Activated CD8-positive, alpha-beta memory T cell treated with anti-CD3 and anti-CD28 coated beads, Interleukin-2, amount 50 U/mL, for 1 hour (primary cell): ENCODE measurements around the gene CEP350.
"Not testable (repeated sequence)": the region's sequence is repeated elsewhere in the genome, so short reads cannot be mapped to it uniquely, and the experiment has no call there.

ENCODE experiments used
- DNase-seq: peaks from one replicate; pipeline ENCODE4 v3.0.0-alpha.2; 2020; ENCODE audit errors: extremely low read depth

CEP350 gene

GRCh38 chr1:179990847-179991246 lies 36.2 kb downstream of the CEP350 start:
- no peak for DNase-seq

DNA sequence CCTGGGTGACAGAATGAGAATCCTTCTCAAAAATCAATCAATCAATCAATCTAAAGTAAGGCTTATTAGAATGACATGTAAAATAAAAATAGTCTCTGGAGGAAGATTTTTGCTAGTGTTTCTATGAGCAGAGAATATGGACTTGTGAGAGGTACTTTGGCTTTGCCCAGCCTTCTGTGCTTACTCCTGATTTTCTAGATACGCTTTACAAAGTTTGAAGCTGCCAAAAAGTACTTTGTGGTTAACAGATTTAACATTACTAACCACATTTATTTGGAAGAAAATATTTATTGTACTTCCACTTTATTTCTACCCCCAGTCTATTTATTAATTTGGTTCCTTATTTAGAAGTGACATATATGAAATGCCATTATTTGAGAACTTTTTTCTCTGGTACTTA lies 41.0 kb downstream of the CEP350 start:
- DNase-seq, result no peak

GRCh38 chr1:179996099-179996498 lies 41.5 kb downstream of the CEP350 start:
- DNase-seq, result no peak

DNA sequence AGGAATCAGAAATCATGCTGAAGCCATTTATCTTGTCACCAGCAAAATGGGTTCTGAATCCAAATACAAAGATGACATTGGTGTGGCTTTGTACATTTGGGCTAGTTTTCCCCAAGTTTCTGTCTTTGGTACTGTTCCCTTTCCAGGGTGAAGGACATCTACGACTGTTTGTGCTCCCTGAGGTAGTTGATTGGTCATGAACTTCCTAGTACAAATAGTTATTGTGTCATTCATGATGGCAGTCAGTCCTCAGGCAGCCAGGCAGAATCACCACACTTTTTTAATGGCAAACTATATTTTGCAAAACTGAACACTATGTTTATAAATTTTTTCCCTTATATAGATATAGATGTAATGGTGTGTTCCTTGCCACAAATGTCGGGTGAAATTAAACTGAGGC lies 46.0 kb downstream of the CEP350 start:
- no peak for DNase-seq

- no peak for DNase-seq
Observed at GRCh38 chr1:180002437-180002836, 47.8 kb downstream of the CEP350 start.

DNA sequence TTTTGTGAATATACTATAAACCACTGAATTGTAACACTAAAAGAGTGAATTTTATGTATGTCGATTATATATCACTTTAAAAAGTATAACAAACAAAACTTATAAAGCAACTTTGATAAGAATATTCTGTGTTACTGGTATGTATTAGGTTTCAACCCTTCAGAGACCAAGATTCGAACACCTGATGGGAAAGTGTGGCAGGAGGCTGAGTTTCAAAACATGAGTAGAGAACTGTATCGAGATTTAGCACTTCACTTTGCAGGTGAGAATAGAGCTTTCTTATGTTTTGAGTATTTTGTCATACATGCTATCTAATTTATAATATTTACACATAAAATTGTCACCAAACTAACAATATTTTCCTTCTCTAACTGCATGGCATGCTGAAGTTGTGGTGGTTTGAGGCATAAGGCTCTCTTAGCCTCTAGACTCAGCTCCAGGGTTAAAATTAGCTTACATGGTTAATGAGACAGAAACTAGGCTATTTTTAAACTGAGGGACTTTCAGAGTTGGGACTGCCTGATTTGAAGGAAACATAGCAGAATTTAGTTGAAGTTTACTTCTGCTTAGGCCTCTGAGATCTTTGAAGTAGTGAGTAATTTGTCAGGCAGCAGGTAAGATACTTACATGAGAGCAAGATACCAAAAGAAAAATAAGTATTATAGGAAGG lies 48.6 kb downstream of the CEP350 start:
- DNase-seq, result no peak

GRCh38 chr1:180006762-180007161 lies 52.2 kb downstream of the CEP350 start:
- DNase-seq, result not testable (repeated sequence)

DNA sequence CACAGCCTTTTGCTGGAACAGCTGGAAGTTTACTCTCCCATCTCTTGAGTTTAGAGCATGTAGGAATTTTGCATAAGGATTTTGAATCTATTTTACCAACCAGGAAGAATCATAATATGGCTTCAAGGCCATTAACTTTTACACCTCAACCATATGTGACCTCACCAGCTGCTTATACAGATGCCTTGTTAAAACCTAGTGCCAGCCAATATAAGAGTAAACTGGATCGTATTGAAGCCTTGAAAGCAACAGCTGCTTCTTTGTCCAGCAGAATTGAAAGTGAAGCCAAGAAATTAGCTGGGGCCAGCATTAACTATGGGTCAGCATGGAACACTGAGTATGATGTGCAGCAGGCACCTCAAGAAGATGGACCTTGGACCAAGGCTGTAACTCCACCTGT lies 65.4 kb downstream of the CEP350 start:
- no peak for DNase-seq

DNA sequence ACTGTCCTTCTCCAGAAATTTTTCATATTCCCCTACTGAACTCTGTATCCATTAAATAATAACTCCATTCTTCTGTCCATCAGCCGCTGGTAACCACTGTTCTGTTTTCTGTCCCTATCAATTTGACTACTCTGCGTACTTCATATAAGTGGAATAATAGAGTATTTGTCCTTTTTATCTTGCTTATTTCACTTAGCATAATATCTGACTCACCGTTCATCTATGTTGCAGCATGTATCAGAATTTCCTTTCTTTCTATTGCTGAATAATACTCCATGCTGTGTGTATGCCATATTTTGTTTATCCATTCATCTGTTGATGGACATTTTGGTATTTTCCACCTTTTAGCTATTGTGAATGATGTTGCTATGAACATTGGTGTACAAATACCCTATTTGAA lies 71.9 kb downstream of the CEP350 start:
- no peak for DNase-seq

- DNase-seq, result no peak
Observed at GRCh38 chr1:180027949-180028445, 73.4 kb downstream of the CEP350 start.

GRCh38 chr1:180028864-180029263 lies 74.3 kb downstream of the CEP350 start:
- DNase-seq, result no peak

GRCh38 chr1:180029524-180030135 lies 75.0 kb downstream of the CEP350 start:
- no peak for DNase-seq

- no peak for DNase-seq
Observed at GRCh38 chr1:180031664-180032063, 77.1 kb downstream of the CEP350 start.

DNA sequence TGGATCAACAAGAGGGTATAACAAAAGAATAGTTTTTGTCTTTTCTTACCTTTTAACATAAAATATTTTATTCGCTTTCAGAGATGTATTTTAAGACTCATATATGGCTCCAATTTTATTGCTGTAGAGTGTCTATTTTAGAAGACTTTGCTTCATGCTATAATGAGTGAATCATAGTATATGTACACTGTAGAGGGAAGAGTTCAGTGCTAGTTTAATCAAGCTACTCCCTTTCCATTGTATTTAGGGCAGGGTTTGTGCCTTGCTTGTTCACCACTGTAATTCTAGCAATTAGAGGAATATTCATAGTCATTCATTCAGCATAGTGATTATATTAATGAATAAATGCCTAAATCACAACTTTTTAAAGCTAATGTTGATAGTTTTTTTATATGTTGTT lies 78.8 kb downstream of the CEP350 start:
- DNase-seq, result no peak

- DNase-seq, result no peak
Observed at GRCh38 chr1:180040034-180040433, 85.4 kb downstream of the CEP350 start.

- DNase-seq, result no peak
Observed at GRCh38 chr1:180041582-180041981, 87.0 kb downstream of the CEP350 start.

GRCh38 chr1:180042988-180043622 lies 88.5 kb downstream of the CEP350 start:
- DNase-seq, result no peak

DNA sequence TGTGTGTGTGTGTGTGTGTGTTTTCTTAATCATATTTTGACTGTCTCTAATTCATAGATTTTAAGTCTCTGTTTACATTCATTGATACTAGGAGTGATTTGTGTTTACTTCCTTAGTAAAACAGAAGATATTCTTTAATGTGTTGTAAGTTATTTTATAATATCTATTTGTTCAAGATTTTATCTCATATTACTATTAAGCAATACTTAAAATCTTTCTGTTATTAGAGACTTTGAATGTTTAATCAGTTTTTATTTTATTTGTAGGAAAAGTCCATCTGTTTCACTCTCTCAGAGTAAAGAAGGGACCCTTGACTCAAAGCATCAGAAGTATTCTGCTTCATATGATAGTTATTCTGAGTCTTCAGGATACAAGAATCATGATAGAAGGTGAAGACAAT lies 89.2 kb downstream of the CEP350 start:
- DNase-seq, result no peak

- DNase-seq, result no peak
Observed at GRCh38 chr1:180046674-180047073, 92.1 kb downstream of the CEP350 start.

- no peak for DNase-seq
Observed at GRCh38 chr1:180053594-180054567, 99.3 kb downstream of the CEP350 start.

DNA sequence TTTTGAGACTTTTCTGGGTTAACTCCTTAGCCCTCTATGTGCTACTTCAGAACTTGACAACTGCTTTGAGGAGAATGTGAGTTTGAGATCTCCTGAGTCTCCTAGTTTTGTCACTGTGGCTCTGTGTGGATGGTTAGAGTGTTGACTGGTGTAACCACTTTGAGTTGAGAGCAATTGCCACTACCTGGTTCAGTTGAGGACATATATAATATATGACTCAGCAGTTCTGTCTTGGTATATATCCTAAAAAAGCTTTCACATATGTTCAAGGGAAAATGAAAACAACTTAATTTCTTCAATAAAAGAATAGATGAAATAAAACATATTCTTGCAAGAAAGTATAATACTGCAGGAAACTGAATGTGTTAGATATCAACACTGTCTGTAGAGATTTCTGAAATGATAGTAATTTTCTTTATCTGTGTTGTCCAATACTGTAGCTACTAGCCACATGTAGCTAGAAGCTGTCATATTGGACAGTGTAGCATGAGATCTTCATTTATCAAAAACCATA lies 103.3 kb downstream of the CEP350 start:
- no peak for DNase-seq

- no peak for DNase-seq
Observed at GRCh38 chr1:180061019-180061418, 106.4 kb downstream of the CEP350 start.
